ENCODE results near the gene ZCCHC14. TPM values are rescaled to one million over a fixed set of nuclear protein-coding genes. Genes with fewer than 3 reads are reported as not detected.
A peak's percentile ranks its signal among the peaks of the same experiment; 100 is the strongest.

ZCCHC14 gene
- total RNA-seq, 1 experiment from 2014 or later: 37.8 TPM

GRCh38 chr16:87410968-87411367 lies 81.9 kb downstream of the ZCCHC14 start:
- no peak for DNase-seq (ENCODE audit: low read depth, low spot score)
- no peak for ATAC-seq
- TF ChIP-seq SIN3A (IDR thresholded peaks at IDR 0.05; ENCODE audit: low read depth): no peak
- no peak for TF ChIP-seq EZH2 (IDR thresholded peaks at IDR 0.05)
- TF ChIP-seq POLR2AphosphoS5 (IDR thresholded peaks at IDR 0.05; ENCODE audit: low read depth, low read length): no peak
- no peak for TF ChIP-seq FOSL1 (IDR thresholded peaks at IDR 0.05; ENCODE audit: low read depth)
- peak in 2 of 3 experiments; percentile 17 to 34; a peak in 1 of 6 replicates for TF ChIP-seq CTCF (IDR thresholded peaks at IDR 0.05 in 2 of 3, conservative IDR thresholded peaks at IDR 0.05 in 1 of 3; ENCODE audit: borderline replicate concordance in 1 of 3, insufficient read depth in 1 of 3, low read depth in 2 of 3, low read length in 2 of 3)
- no peak for TF ChIP-seq CEBPB (IDR thresholded peaks at IDR 0.05; ENCODE audit: low read depth)
- no peak for TF ChIP-seq CBX3 (IDR thresholded peaks at IDR 0.05; ENCODE audit: low read depth)
- TF ChIP-seq ELF1 (IDR thresholded peaks at IDR 0.05; ENCODE audit: borderline replicate concordance, low read depth): no peak
- TF ChIP-seq ZFX (IDR thresholded peaks at IDR 0.05): no peak
- CTCF ChIA-PET: interaction anchor here (0.9 kb wide), 1 partner anchor 51 kb away, joined by 3 read pairs; no protein-coding TSS in a partner anchor
- Histone ChIP-seq H3K4me3 (replicated peaks in 1 of 2; ENCODE audit: low read depth in 1 of 2, low read length in 2 of 2) (no peak overlapping the region), H3K4me1 (ENCODE audit: control insufficient read depth in 1 of 2, insufficient read depth in 2 of 2, low read length in 2 of 2) (peaks cover 24 to 34% of the 10 kb centered on the region in 2 experiments), H4K20me1 (ENCODE audit: insufficient read depth) (peaks cover 25% of the 10 kb centered on the region), H3K4me2 (ENCODE audit: low read length) (no peak overlapping the region), H3K79me2 (ENCODE audit: insufficient read depth, low read length) (no peaks in the 10 kb centered on the region), H3K27me3 (ENCODE audit: insufficient read depth, low read length) (no peaks in the 10 kb centered on the region), H2AFZ (ENCODE audit: low read depth, low read length, poor library complexity, severe bottlenecking) (no peak overlapping the region), H3K9me3 (ENCODE audit: control insufficient read depth in 1 of 2, insufficient read depth in 1 of 2, low read depth in 1 of 2, low read length in 2 of 2) (no peaks in the 10 kb centered on the region), H3K27ac (ENCODE audit: low read depth, low read length) (no peak overlapping the region), H3K9me2 (ENCODE audit: insufficient read depth) (no peaks in the 10 kb centered on the region), H3K36me3 (ENCODE audit: control insufficient read depth in 1 of 2, insufficient read depth in 2 of 2, low read length in 2 of 2) (peaks cover 26 to 30% of the 10 kb centered on the region in 2 experiments; a peak in 3 of 4 replicates), H3K9ac (ENCODE audit: low read length) (no peak overlapping the region)
- BruUV-seq (replicated peaks): no TSS peak
- POLR2A ChIA-PET: no interaction called here
- RAD21 ChIA-PET (ENCODE audit: low non-redundant PET in 1 of 2, low total read pairs in 2 of 2, uncharacterized antibody in 2 of 2, unreplicated experiment in 2 of 2): no interaction called here
- intact Hi-C loops (cut with micrococcal nuclease): no loop called here

DNA sequence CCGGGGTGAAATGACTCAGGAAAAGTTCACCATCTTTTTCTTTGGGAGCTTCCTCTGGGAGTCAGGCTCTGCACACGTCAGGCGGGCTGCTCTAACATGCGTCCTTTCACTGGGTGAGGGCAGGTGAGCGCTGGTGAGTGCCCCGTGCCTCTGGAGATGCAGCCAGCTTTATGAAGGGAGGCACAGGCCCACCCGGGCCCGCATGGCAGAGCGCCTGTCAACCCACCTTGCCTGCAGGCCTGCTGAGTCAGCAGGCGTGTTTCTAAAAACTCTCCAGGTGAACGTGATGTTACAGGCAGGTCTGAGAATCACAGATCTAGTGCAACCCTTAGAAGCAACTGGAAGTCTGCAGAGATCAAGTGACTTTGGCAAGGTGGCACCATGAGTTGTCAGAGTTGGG lies 82.3 kb downstream of the ZCCHC14 start:
- H4K20me1 ChIP-seq (ENCODE audit: insufficient read depth): peaks cover 25% of the 10 kb centered on the region
- no peaks in the 10 kb centered on the region for H3K9me2 ChIP-seq (ENCODE audit: insufficient read depth)
- peaks cover 26 to 28% of the 10 kb centered on the region in 2 experiments; a peak in 3 of 4 replicates for H3K36me3 ChIP-seq (ENCODE audit: control insufficient read depth in 1 of 2, insufficient read depth in 2 of 2, low read length in 2 of 2)
- no TSS peak for BruUV-seq (replicated peaks)
- ChIA-PET RAD21 (ENCODE audit: low non-redundant PET in 1 of 2, low total read pairs in 2 of 2, uncharacterized antibody in 2 of 2, unreplicated experiment in 2 of 2) (no interaction called here), CTCF (interaction anchor here (0.9 to 1.2 kb wide), 2 partner anchors 51 to 225 kb away, joined by 3 to 5 read pairs; no protein-coding TSS in a partner anchor), POLR2A (no interaction called here)
- DNase-seq (ENCODE audit: low read depth, low spot score) (no peak), ATAC-seq (no peak)
- H3K27me3 ChIP-seq (ENCODE audit: insufficient read depth, low read length): no peaks in the 10 kb centered on the region
- no peak overlapping the region for H3K4me3 ChIP-seq (replicated peaks in 1 of 2; ENCODE audit: low read depth in 1 of 2, low read length in 2 of 2)
- no peak overlapping the region for H2AFZ ChIP-seq (ENCODE audit: low read depth, low read length, poor library complexity, severe bottlenecking)
- H3K4me2 ChIP-seq (ENCODE audit: low read length): no peak overlapping the region
- H3K27ac ChIP-seq (ENCODE audit: low read depth, low read length): no peak overlapping the region
- TF ChIP-seq FOSL1 (IDR thresholded peaks at IDR 0.05; ENCODE audit: low read depth) (no peak), EZH2phosphoT487 (IDR thresholded peaks at IDR 0.05; ENCODE audit: borderline replicate concordance) (no peak), POLR2AphosphoS5 (IDR thresholded peaks at IDR 0.05; ENCODE audit: low read depth, low read length) (no peak)
- no peak overlapping the region for H3K9ac ChIP-seq (ENCODE audit: low read length)
- H3K9me3 ChIP-seq (ENCODE audit: control insufficient read depth in 1 of 2, insufficient read depth in 1 of 2, low read depth in 1 of 2, low read length in 2 of 2): no peaks in the 10 kb centered on the region
- intact Hi-C loops (cut with micrococcal nuclease): no loop called here
- no peaks in the 10 kb centered on the region for H3K79me2 ChIP-seq (ENCODE audit: insufficient read depth, low read length)
- H3K4me1 ChIP-seq (ENCODE audit: control insufficient read depth in 1 of 2, insufficient read depth in 2 of 2, low read length in 2 of 2): peaks cover 24 to 36% of the 10 kb centered on the region in 2 experiments

Data from HCT116 (cell line).